SKM-1 treated with dmso at 0.1 percent for 144 hours (cell line): ENCODE data around the gene MTFR1L.

Experiments
- DNase-seq: peaks from one replicate; lab custom pipeline; 2025; ENCODE audit not compliant: unreplicated experiment; lab: John Stamatoyannopoulos, UW

Gene MTFR1L

GRCh38 chr1:25790472-25790871, 29.3 kb upstream of the MTFR1L start:
- DNase-seq = no peak

- DNase-seq = no peak
Measured at GRCh38 chr1:25792115-25792514, 27.6 kb upstream of the MTFR1L start.

- no peak for DNase-seq
Measured at GRCh38 chr1:25793585-25794170, 26.1 kb upstream of the MTFR1L start.

DNA sequence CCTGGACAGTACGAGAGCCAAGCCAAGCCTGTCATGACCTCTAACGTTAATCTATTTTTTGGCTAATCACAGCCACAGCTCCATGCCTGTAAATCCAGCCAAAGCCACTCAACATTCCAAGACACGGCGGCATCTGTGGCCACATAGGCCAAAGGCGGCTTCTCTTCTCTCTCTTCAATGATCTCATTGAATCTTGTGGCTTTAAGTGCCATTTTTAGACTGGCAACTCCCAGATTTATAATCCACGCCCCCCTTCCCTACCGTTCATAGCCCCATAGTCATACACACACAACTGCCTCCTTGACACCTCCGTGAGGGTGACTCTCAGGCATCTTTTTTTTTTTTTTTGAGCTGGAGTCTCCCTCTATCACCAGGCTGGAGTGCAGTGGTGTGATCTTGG, 25.4 kb upstream of the MTFR1L start:
- DNase-seq = no peak

- no peak for DNase-seq
Measured at GRCh38 chr1:25795211-25795610, 24.5 kb upstream of the MTFR1L start.

- no peak for DNase-seq
Measured at GRCh38 chr1:25795946-25796810, 23.6 kb upstream of the MTFR1L start.

DNA sequence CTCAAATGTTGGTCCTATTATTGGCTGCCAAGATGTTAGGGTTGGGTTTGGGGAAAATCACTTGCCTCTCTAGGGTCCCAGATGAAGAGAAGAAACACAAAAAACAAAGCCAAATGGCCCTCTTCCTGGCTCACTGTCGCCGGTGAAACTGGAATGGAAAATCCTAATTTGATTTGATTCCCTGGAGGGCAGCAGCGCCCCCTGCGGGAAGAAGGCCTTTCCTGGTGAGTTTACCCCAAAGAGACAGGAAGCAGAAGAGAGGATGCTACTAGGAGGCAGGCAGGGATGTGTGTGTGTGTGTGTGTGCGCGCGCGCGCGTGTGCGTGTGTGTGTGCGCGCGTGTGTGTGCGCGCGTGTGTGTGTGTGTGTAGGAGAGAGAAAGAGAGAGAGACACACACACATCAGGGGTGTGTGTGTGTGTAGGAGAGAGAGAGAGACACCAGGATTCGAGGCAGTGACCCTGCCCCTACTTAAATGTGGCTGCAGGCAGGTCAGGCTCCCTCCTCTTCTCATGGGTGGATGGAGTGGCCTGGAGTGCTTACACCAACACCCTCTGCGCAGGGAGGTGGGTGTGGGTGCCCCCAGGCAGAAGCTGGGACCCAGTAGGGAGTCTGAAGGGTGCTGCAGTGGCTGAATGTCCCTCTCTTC, 22.8 kb upstream of the MTFR1L start:
- peak; percentile 77 for DNase-seq

GRCh38 chr1:25797939-25798338, 21.8 kb upstream of the MTFR1L start:
- peak; percentile 30 for DNase-seq

- no peak for DNase-seq
Measured at GRCh38 chr1:25798666-25799351, 20.9 kb upstream of the MTFR1L start.

DNA sequence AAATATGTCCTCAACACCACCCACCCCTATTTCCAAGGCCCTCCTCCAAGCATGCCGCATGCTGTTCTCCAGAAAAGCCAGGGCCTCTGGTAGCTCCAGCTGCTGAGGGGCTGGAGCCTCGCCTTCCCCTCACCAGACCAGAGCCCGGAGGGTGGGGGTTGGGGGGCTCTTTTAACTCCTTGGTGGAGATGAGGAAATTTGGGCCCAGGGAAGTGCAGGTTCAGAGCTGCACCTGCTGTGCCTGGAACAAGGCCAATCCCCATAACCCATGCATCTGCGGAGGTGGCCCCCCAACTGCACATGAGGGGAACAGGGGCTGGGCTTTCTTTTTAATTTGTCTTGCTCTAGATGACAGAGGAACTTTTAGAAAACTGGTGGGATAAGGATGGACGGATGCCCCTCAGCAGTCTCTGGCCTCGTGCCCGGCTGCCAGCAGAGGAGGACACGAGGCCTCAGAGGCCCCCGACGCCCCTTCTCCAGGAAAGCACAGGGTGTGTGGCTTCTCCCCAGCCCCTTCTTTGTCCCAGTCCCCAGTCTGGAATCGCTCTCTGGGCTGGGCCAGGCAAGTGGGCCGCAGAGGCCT, 20.3 kb upstream of the MTFR1L start:
- DNase-seq = no peak

GRCh38 chr1:25799935-25800702, 19.6 kb upstream of the MTFR1L start, which contains the start of gene SELENON:
Gene SELENON, plus strand, starts transcription at chr1:25800193. Its CDS starts 38 bp downstream, at chr1:25800231.
- no peak for DNase-seq

DNA sequence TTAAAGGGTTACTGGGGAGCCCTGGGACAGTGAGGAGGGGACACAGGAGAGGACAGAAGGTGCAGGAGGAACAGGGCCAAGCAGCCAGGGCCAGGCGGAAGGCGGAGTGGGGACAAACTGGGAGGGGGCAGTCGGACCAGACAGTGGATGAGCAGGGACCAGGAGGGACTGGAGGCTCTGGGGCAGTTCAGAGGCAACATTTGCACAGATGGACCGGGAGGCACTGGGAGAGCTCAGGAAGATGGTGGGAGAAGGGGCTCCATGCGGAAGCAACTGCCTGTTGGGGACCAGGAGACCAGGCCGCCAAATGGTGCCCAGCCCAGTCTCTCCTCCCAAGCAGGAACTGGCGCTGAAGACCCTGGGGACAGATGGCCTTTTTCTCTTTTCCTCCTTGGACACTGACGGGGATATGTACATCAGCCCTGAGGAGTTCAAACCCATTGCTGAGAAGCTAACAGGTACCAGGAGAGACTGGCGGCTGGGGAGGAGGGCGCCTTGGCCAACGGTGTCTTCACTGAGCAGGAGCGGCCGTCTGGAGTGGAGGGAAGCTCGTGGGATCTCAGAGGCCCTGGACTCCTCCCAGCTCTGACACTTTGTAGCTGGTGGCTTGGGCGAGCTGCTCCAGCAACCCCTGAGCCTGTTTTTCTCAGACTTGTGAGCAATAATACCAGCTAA, 18.9 kb upstream of the MTFR1L start:
- no peak for DNase-seq

GRCh38 chr1:25802915-25803314, 16.8 kb upstream of the MTFR1L start:
- no peak for DNase-seq

DNA sequence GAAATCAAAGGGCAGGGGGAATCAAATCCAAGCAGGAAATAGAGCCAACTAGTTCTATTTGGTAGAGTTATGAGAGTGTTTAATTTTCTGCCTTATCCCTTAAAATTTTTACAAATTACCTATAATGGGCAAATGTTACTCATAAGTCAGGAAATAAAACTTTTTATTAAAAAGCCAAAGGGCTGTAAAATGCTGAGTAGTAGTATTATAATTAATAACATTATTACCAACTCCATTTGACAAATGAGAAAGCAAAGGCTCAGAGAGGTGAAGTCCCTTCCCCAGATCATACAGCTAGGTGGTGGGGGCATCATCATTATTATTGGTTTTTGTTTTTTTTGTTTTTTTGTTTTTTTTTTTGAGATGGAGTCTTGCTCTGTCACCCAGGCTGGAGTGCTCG, 16.4 kb upstream of the MTFR1L start:
- DNase-seq = no peak

GRCh38 chr1:25804244-25804963, 15.3 kb upstream of the MTFR1L start:
- no peak for DNase-seq

- no peak for DNase-seq
Measured at GRCh38 chr1:25804964-25805862, 14.5 kb upstream of the MTFR1L start.

DNA sequence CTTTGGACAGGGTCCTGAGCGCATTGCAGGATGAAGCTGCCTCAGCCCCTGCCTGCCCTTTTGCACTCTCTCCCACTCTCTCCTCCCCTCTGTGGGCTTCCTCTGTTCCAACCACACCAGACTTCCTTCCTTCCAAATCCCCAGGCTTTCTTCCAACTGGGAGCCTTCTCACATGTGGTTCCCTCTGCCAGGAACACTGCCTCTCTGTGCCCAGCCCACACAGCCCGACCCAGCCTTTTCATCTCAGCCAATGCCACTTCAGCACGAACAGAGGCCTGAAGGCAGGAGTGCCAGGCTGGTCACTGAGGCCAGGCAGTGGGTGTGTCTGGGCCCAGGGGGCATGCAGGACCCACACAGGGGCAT, 13.9 kb upstream of the MTFR1L start:
- DNase-seq = no peak

GRCh38 chr1:25806418-25806817, 13.3 kb upstream of the MTFR1L start:
- no peak for DNase-seq
